Rectal smooth muscle tissue (tissue), 1 donor: Measurements from ENCODE around the gene ARHGAP1.

ENCODE experiments used
- H3K27ac ChIP-seq: one replicate; pipeline ENCODE4 v1.7.0; 2013; ENCODE audit warnings: low read depth, low read length, inconsistent platforms
- H3K27me3 ChIP-seq: one replicate; pipeline ENCODE4 v1.7.0; 2013; ENCODE audit warnings: low read length; ENCODE audit not compliant: control insufficient read depth, insufficient read depth
- H3K36me3 ChIP-seq: one replicate; pipeline ENCODE4 v1.7.0; 2013; ENCODE audit warnings: low read length; ENCODE audit not compliant: control insufficient read depth, insufficient read depth
- H3K4me1 ChIP-seq: one replicate; pipeline ENCODE4 v1.7.0; 2013; ENCODE audit warnings: low read length; ENCODE audit not compliant: control insufficient read depth, insufficient read depth
- H3K4me3 ChIP-seq: one replicate; pipeline ENCODE4 v1.7.0; 2013; ENCODE audit warnings: low read length
- H3K9ac ChIP-seq: one replicate; pipeline ENCODE4 v1.7.0; 2013; ENCODE audit warnings: low read length

Gene ARHGAP1

DNA sequence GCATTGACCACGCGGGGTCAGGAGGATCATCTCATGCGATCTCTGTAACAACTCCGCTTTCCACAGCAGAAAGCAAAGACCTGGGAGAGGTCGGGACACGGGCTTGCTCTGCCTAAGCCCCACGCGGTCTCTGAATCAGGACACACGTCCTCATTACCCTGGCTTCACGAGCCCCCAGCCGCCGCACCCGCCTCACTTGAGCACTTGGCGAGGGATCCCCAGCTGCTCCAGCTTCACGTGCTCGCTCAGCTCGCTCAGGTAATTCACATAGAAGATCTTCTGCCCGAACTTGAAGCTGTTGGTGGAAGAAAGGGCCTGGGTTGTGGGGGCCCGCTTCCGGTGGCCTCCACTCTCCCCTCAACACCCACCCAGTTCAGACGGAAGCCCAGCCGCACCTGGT is 19.6 kb downstream of the ARHGAP1 start:
- H3K4me1 ChIP-seq, result peaks cover 3% of the 10 kb centered on the region
- peaks cover 38% of the 10 kb centered on the region for H3K36me3 ChIP-seq

DNA sequence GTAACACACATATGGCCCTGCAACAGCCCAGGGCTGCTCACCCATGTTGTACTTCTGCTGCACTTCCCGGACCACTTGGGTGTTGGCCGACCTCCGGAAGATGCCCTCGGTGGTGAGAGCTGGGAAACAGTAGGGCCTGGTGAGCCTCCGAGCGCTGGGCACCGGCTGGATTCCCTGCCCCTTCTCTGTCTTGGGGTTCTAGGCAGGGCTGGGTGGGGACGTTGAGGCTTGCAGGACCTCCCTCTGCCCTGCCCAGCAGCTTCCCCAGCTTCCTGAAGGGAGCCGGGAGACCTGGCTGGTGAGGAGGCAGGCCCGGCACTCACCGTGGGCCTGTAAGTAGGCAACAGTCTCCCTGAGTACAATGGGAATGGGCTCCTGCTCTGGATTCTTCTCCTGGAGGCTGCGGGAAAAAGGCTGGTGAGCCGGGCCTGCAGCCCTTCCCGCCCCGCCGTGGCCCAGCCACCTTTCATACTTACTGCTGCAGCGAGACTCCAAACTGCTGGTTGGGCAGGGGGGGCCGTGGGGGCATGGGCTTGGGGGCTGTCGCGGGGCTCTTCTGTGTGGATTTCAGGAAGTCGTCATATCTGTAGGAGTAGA is 20.2 kb downstream of the ARHGAP1 start:
- Histone ChIP-seq H3K36me3 (peaks cover 38% of the 10 kb centered on the region), H3K27me3 (no peaks in the 10 kb centered on the region), H3K4me1 (peaks cover 8% of the 10 kb centered on the region), H3K4me3 (no peak overlapping the region), H3K27ac (no peak overlapping the region), H3K9ac (no peak overlapping the region)

More for the DNA sequence above, 19.6 kb downstream of the ARHGAP1 start:
- no peak overlapping the region for H3K27ac ChIP-seq
- H3K27me3 ChIP-seq, result no peaks in the 10 kb centered on the region
- H3K9ac ChIP-seq, result no peak overlapping the region
- no peak overlapping the region for H3K4me3 ChIP-seq

DNA sequence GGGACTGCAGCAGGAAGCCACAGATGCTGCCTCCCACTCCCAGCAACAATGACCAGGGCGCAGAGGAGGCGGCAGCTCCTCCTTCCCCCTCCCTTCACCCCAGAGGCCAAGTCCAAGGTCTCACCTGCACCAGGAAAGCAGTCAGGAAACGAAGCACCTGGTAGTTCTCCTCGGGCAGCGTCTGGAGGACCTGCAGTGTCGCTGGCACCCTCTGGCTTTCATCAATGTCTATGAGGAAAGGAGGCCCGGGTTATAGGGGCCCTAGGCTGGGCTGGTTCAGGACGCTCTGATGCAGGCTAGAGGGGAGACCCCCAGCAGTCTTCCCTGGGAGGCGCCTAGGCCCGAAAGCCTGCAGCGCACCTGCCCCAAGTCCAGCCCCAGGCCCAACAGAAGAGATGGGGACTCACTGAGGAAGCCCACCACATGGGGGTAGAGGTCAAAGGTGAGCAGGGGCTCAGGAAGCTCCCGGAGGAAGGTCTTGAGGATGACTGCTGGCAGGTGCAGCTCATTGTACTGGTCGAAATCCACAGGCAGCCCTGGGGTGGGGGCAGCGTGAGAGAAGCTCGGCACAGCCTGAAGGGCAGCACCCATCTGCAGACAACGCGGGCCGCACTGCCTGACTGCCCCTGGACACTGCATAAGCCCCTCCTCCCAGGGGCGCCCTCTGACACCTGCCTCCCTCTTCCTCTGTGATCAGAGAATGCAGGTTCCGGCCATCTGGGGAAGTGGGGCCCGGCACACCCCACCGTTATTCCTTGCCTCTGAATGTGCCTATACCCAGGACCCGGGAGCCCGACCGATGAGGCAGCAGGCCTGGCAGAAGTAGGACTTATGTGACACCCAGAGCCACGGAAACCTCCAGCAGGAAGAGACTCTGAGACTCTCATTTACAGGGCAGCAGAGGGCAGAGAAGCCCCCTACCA is 20.9 kb downstream of the ARHGAP1 start:
- no peak overlapping the region for H3K9ac ChIP-seq
- H3K4me3 ChIP-seq, result no peak overlapping the region
- H3K36me3 ChIP-seq, result peaks cover 38% of the 10 kb centered on the region
- no peak overlapping the region for H3K27ac ChIP-seq
- H3K27me3 ChIP-seq, result no peaks in the 10 kb centered on the region
- peaks cover 12% of the 10 kb centered on the region for H3K4me1 ChIP-seq

DNA sequence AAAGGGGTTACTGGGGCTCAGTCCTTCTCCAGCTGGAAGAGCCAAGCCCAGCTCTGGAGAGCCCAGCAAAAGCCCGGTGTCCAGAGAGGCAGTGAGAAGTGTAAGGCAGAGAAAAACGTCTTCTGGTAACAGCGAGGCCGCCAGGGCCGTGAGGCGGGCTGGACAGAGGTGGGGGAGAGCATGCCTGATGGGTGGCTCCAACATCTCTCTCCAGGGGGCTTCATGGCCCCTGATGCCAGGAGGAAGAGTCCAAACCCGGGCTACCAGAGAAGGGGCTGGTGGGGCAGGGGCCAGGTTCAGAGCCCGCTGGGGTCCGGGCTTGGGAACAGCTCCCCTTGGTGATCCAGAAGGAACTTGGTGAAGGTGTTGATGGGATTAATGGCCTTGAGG is 21.7 kb downstream of the ARHGAP1 start:
- Histone ChIP-seq H3K36me3 (peaks cover 41% of the 10 kb centered on the region), H3K9ac (no peak overlapping the region), H3K4me1 (peaks cover 12% of the 10 kb centered on the region), H3K4me3 (no peak overlapping the region), H3K27me3 (no peaks in the 10 kb centered on the region), H3K27ac (no peak overlapping the region)

DNA sequence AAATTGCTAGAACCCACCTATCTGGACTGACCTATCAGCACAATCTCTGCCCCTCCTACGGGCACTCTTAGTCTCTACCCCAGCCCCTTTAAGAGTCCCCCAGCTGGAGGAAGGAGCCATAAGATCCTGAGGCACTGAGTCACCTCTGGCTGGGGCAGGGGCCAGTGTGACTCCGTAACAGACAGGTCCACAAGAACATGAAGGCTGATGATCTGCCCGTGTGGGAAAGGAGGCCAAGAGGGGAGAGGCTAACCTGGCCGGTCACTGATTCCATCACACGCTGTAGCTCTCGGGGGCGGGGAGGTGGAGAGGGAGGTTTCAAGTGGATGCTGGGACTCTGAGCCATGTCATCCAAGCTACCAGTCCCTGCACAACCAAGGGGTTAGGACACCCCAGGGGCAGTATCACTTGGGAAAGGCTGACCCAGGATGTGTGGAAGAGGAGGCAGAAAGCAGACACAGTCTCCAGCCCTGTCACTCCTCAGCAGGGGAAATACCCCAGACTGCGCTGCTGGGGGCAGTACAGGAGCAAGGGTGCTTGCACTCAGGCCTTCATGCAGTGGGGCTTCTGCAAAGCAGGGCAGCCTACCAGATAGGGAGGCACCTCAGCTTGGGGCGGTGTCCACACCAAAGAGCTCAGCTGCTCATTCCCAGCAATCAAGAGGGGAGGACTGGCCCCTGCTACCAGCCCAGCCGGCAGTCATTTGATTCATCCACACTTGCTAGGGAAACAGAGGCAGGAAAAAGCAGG is 22.3 kb downstream of the ARHGAP1 start:
- no peaks in the 10 kb centered on the region for H3K27me3 ChIP-seq
- no peak overlapping the region for H3K4me3 ChIP-seq
- no peak overlapping the region for H3K9ac ChIP-seq
- H3K4me1 ChIP-seq, result peaks cover 12% of the 10 kb centered on the region
- H3K36me3 ChIP-seq, result peaks cover 43% of the 10 kb centered on the region
- H3K27ac ChIP-seq, result no peak overlapping the region

DNA sequence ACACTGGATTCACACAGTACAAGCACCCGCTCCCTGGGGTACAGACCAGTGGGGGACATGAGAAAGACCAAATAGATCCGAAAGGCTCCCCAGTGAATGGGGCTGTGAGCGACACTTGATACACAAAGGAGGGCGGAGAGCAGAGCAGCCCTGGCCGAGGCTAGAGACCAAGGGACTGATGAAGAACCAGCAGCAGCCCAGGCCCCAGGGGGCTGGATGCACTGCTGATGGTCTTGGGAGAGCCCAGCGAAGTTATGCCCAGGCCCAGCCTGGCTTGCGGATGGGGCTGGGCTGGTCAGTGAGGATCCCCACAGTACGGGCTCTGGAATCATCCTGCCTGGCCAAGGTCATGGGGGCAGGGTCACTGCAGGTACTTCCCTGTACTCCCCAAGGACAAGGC is 23.2 kb downstream of the ARHGAP1 start:
- Histone ChIP-seq H3K9ac (no peak overlapping the region), H3K36me3 (peaks cover 49% of the 10 kb centered on the region), H3K4me1 (peaks cover 12% of the 10 kb centered on the region), H3K4me3 (no peak overlapping the region), H3K27me3 (no peaks in the 10 kb centered on the region), H3K27ac (no peak overlapping the region)

DNA sequence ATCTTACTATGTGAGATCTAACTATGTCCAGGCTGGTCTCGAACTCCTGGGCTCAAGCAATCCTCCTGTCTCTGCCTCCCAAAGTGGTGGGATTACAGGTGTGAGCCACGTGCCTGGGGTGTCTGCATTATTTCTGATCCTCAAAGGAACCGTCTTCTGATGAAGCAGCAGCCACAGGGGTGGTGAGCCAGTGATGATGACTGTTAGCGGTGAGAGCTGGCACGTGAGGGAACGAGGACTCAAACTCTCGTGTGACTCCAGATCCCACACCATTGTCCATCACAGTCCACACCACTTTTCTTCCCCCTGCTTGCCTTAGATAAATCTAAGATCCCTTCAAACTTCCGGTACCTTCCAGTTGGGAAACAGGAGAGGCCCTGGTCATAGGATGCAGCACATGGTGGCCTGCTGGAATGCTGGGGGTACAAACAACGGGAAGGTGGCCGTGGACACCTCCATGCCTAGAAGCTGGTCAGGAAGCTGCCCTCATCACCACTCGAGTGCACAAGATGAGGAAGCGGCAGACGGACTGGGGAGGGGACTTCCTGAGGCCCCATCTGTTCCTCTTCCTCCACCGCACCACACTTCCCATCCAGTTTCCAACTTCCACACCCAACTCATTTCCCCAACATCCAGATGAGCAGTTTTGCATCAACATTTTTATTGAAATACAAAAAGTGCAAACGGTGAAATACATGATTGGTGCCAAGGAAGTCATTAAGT is 23.8 kb downstream of the ARHGAP1 start:
- H3K27me3 ChIP-seq, result no peaks in the 10 kb centered on the region
- H3K9ac ChIP-seq, result no peak overlapping the region
- H3K36me3 ChIP-seq, result peaks cover 45% of the 10 kb centered on the region
- H3K27ac ChIP-seq, result no peak overlapping the region
- no peak overlapping the region for H3K4me3 ChIP-seq
- peaks cover 12% of the 10 kb centered on the region for H3K4me1 ChIP-seq

DNA sequence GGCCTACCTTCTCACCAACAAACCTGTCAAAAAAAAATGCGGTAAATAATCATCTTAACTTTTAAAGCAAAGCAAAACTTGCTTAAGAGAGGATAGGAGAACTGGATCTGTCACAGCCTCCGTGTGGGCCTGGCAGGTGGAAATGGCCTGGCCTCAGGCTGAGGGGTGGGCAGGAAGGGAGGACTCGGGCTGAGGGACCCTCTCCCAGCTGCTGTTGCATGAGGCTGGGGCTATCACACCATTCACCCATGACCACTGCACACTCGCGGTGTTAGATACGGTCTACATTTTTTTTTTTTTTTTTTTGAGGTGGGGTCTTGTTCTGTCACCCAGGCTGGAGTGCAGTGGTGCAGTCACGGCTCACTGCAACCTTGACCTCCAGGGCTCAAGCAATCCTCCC is 24.5 kb downstream of the ARHGAP1 start:
- Histone ChIP-seq H3K27me3 (no peaks in the 10 kb centered on the region), H3K27ac (peak overlapping the region; percentile 58), H3K4me3 (no peak overlapping the region), H3K36me3 (peaks cover 43% of the 10 kb centered on the region), H3K4me1 (peaks cover 12% of the 10 kb centered on the region), H3K9ac (no peak overlapping the region)

DNA sequence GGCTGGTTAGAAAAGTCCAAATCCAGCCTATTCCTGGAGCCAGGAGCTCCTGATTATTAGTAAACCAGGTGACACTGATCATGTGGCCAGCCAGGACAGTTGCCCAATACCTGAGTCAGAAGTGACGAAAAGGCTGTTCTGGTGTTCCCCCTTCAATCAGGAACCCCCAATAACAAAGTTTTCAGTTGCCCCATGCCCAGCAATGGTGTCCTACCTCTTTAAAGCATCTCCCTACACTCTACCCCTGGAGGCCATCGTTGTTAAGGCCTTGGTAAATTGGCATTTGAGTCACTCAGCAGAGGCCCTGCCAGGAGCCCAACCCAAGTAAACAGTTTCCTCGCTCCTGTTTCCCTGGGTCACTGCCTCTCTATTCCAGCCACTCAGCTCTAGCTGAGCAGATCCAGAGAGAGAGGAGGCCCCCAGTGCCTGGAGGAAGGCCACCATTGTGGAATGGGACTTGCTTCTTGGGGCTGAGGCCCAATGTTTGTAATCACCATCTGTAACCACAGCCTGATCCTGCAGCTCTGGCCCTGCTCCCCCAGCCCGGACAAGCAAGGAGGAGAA is 25.0 kb downstream of the ARHGAP1 start:
- no peak overlapping the region for H3K9ac ChIP-seq
- peaks cover 48% of the 10 kb centered on the region for H3K36me3 ChIP-seq
- H3K4me1 ChIP-seq, result peaks cover 12% of the 10 kb centered on the region
- H3K27me3 ChIP-seq, result no peaks in the 10 kb centered on the region
- H3K4me3 ChIP-seq, result no peak overlapping the region
- peak overlapping the region; percentile 58 for H3K27ac ChIP-seq

DNA sequence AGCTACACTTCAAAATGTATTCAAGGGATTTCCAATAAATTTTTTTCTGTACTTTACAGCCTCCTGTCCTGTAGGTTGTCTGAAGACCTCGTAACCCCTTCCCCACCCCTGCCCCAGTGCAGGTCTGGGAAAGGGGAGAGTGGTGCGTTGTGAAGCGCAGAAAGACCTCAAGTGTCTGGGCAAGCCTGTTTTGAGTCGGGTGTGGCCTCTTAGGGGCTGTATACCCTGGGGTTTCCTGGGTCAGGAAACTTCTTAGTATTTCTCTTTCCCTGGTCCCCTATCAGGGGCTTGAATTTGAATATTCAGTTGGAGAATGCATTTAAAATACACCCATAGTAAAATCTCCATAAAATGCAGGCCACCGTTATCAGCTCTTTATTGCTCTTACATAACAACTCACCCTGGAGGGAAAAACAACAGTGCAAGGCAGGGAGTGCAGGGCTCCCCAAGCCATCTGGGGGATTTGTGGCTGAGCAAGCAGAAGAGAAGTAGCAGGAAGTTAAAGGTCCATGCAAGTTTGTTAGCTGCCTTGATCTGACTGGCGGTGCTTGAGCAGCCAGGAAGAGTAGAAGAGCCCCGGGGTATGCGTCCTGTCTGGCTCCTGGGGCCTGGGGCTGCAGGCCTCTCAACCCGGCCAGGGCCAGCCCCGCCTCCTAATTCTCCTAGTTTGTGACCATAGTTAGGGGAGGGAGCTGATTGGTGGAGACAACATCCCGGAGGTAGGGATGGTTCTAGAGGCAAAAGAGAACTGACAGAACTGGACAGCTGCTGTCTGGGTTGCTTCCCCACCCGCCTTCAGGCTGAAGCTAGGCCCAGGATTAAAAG is 25.7 kb downstream of the ARHGAP1 start:
- Histone ChIP-seq H3K4me3 (no peak overlapping the region), H3K27ac (peak overlapping the region; percentile 59), H3K27me3 (no peaks in the 10 kb centered on the region), H3K4me1 (peaks cover 12% of the 10 kb centered on the region), H3K9ac (no peak overlapping the region), H3K36me3 (peaks cover 44% of the 10 kb centered on the region)

DNA sequence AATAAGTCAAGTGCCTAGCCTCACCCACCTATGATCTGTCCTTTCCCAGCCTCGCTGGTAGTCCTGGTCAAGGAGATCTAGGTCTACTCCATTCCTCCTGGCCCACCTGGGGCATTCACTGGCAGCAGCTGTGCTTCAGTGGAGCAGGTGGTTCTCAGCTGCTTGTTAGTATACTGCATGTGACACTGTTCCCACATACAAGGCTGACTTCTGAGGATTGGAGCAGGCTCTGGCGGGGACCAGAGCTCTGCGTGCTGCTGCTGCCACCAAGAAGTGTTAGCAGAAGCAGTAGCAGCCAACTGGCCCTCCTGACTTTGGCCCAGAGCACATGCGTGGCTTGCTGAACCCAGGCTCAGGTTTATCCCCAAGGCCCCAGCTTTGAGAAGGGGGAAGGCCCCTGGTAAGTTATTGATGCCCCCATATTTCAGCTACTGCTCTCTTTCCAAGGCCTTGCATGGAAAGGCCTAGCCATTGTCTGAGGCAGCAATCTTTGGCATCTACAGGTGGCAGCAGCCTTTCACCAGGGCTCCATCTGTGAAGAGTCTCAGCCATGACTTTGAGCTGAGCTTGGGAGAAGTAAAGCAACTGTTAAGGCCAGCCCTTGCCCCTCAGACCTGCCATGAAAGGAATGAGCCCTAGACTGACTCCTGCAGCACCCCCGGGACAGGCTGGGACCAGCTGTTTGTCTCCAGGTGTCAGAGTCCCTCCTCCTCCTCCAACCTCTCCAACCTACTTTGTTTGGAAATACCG is 26.5 kb downstream of the ARHGAP1 start:
- Histone ChIP-seq H3K4me1 (peaks cover 12% of the 10 kb centered on the region), H3K27ac (peak overlapping the region; percentile 59), H3K4me3 (no peak overlapping the region), H3K9ac (no peak overlapping the region), H3K27me3 (no peaks in the 10 kb centered on the region), H3K36me3 (peaks cover 44% of the 10 kb centered on the region)
